AG04450 (cell line): ENCODE results near the gene DEUP1. TPM values are rescaled to one million over a fixed set of nuclear protein-coding genes. Genes with fewer than 3 reads are reported as not detected.
"Not testable (repeated sequence)": the region's sequence is repeated elsewhere in the genome, so short reads cannot be mapped to it uniquely, and the experiment has no call there.

Experiments
- CTCF ChIA-PET: fragments of 300-600, 350-600 bp; formaldehyde crosslinking; extraction: SDS; loops from one replicate; lab custom pipeline; 2022; ENCODE audit warnings: antibody characterized with exemption, inconsistent platforms; lab: Charles Lee
- POLR2A ChIA-PET: fragments of 350-600 bp; formaldehyde crosslinking; extraction: SDS; loops from one replicate; lab custom pipeline; 2021; ENCODE audit warnings: antibody characterized with exemption, inconsistent platforms; lab: Yijun Ruan, JAX
- DNase-seq: peaks from one replicate; pipeline ENCODE4 v3.0.0-alpha.2; 2011; ENCODE audit warnings: low read depth, low spot score
- H3K27ac ChIP-seq: one replicate; pipeline ENCODE4 v1.5.1; 2012; ENCODE audit warnings: low read depth, low read length, control low read depth
- H3K27me3 ChIP-seq: one replicate; pipeline ENCODE4 v1.6.0; 2012; ENCODE audit warnings: low read length; ENCODE audit not compliant: control insufficient read depth, insufficient read depth
- H3K4me3 ChIP-seq: 2 replicates; pipeline ENCODE4 v1.5.1; 2011; ENCODE audit warnings: mild to moderate bottlenecking, low read depth, low read length, control low read depth
- H3K9me3 ChIP-seq: 2 replicates; pipeline ENCODE4 v1.5.1; 2012; ENCODE audit warnings: low read length; ENCODE audit not compliant: control insufficient read depth, insufficient read depth
- polyA plus RNA-seq: library from polyadenylated mRNA; depleted of rRNA; stranded (reverse); fragments of >200 nt; gene quantifications from 2 replicates; pipeline ENCODE4 v1.2.3, GENCODE V29; 2011
- TF ChIP-seq, protein P1 (sequence below): IDR thresholded peaks from 2 replicates; pipeline ENCODE4 v1.5.1; 2011; ENCODE audit warnings: low read depth, low read length, control low read depth, inconsistent platforms

DEUP1 gene
- polyA plus RNA-seq, 1 experiment, result not detected

DNA sequence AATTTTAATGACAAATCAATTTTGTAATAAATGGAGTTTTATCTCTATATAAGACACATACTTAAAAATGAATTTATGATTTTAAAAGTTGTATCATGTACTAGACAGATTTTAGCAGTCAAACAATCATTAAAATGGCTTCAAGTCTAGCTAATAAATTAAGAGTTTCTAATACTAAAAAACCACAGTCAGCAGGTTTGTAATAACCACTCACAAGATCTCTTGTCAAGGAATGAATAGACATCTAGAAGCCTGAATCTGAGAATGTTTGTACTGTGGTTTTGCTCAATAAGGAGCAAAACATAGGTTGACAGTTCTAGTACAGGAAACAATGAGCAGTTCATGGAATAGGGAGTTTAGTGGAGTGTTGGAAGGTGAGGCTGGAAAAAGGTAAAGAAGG is 81.2 kb downstream of the DEUP1 start:
- H3K9me3 ChIP-seq, result no peaks in the 10 kb centered on the region
- POLR2A ChIA-PET, result no interaction called here
- H3K27me3 ChIP-seq, result no peaks in the 10 kb centered on the region
- H3K4me3 ChIP-seq, result no peak overlapping the region
- H3K27ac ChIP-seq, result no peak overlapping the region
- TF ChIP-seq, protein P1, sequence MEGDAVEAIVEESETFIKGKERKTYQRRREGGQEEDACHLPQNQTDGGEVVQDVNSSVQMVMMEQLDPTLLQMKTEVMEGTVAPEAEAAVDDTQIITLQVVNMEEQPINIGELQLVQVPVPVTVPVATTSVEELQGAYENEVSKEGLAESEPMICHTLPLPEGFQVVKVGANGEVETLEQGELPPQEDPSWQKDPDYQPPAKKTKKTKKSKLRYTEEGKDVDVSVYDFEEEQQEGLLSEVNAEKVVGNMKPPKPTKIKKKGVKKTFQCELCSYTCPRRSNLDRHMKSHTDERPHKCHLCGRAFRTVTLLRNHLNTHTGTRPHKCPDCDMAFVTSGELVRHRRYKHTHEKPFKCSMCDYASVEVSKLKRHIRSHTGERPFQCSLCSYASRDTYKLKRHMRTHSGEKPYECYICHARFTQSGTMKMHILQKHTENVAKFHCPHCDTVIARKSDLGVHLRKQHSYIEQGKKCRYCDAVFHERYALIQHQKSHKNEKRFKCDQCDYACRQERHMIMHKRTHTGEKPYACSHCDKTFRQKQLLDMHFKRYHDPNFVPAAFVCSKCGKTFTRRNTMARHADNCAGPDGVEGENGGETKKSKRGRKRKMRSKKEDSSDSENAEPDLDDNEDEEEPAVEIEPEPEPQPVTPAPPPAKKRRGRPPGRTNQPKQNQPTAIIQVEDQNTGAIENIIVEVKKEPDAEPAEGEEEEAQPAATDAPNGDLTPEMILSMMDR, result no peak
- DNase-seq, result no peak
- CTCF ChIA-PET, result no interaction called here

DNA sequence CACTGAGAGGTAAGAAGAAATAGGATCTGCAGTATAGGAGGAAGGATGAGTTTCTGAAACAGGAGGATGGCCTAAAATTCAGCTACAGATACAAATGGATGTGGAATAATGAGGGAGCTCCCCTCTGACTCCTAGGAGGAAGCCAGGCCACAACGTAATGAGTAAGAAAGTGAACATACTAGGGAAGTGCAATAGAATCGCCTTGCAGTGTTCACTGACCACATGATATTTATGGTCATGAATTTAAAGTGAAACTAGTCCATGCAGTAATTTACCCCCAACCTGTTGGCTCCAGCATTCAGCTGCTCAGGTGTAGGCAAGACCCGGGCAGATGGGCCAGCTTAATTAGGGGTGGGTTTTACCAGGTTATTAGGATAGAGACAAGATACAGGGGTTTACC is 101.7 kb downstream of the DEUP1 start:
- Histone ChIP-seq H3K9me3 (no peaks in the 10 kb centered on the region), H3K4me3 (no peak overlapping the region), H3K27me3 (no peaks in the 10 kb centered on the region), H3K27ac (no peak overlapping the region)
- ChIA-PET CTCF (no interaction called here), POLR2A (no interaction called here)
- DNase-seq, result no peak
- TF ChIP-seq, protein P1, result no peak

DNA sequence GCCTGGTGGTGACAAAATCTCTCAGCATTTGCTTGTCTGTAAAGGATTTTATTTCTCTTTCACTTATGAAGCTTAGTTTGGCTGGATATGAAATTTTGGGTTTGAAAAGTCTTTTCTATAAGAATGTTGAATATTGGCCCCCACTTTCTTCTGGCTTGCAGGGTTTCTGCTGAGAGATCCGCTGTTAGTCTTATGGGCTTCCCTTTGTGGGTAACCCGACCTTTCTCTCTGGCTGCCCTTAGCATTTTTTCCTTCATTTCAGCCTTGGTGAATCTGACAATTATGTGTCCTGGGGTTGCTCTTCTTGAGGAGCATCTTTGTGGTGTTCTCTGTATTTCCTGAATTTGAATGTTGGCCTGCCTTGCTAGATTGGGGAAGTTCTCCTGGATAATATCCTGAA is 112.7 kb downstream of the DEUP1 start:
- POLR2A ChIA-PET, H3K4me3 ChIP-seq, H3K27ac ChIP-seq, CTCF ChIA-PET, H3K27me3 ChIP-seq, DNase-seq, H3K9me3 ChIP-seq: not testable (repeated sequence)

DNA sequence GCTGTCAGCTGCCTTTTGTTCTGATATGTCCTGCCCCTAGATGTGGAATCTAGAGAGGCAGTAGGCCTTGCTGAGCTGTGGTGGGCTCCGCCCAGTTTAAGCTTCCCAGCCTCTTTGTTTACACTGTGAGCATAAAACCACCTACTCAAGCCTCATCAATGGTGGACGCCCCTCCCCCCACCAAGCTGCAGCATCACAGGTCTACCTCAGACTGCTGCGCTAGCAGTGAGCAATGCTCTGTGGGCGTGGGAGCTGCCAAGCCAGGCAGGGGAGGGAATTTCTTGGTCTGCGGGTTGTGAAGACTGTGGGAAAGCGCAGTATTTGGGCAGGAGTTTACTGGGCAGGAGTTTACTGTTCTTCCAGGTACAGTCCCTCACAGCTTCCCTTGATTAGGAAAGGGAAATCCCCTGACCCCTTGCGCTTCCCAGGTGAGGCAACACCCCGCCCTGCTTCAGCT is 114.1 kb downstream of the DEUP1 start:
- Histone ChIP-seq H3K27me3 (no peaks in the 10 kb centered on the region), H3K4me3 (no peak overlapping the region), H3K27ac (no peak overlapping the region), H3K9me3 (no peaks in the 10 kb centered on the region)
- ChIA-PET CTCF (no interaction called here), POLR2A (no interaction called here)
- TF ChIP-seq, protein P1, result no peak
- no peak for DNase-seq

DNA sequence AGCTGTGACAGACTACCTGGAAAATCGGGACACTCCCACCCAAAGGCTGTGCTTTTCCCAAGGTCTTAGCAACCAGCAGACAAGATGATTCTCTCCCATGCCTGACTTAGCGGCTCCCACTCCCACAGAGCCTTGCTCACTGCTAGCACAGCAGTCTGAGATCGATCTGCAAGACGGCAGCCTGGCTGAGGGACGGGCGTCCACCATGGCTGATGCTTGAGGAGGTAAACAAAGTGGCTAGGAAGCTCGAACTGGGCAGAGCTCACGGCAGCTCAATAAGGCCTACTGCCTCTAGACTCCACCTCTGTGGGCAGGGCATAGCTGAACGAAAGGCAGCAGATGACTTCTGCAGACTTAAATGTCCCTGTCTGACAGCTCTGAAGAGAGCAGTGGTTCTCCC is 127.7 kb downstream of the DEUP1 start:
- ChIA-PET CTCF (no interaction called here), POLR2A (no interaction called here)
- Histone ChIP-seq H3K9me3 (no peaks in the 10 kb centered on the region), H3K27me3 (no peaks in the 10 kb centered on the region), H3K4me3 (no peak overlapping the region), H3K27ac (no peak overlapping the region)
- DNase-seq, result no peak
- TF ChIP-seq, protein P1, result no peak

DNA sequence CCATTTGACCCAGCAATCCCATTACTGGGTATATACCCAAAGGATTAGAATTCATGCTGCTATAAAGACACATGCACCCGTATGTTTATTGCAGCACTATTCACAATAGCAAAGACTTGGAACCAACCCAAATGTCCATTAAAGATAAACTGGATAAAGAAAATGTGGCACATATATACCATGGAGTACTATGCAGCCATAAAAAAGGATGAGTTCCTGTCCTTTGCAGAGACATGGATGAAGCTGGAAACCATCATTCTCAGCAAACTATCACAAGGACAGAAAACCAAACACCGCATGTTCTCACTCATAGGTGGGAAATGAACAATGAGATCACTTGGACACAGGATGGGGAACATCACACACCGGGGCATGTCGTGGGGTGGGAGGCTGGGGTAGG is 133.1 kb downstream of the DEUP1 start:
- POLR2A ChIA-PET, CTCF ChIA-PET, H3K9me3 ChIP-seq, H3K27me3 ChIP-seq, H3K4me3 ChIP-seq, H3K27ac ChIP-seq, DNase-seq: not testable (repeated sequence)
